H1 (cell line): ENCODE results near the gene FGF6. TPM values are rescaled to one million over a fixed set of nuclear protein-coding genes. Genes with fewer than 3 reads are reported as not detected.

Experiments
- BACH1 ChIP-seq: IDR thresholded peaks from 2 replicates; pipeline ENCODE4 v1.6.1; 2012; ENCODE audit warnings: low read length, improper control_type of control experiment
- CREB1 ChIP-seq: IDR thresholded peaks from 2 replicates; pipeline ENCODE4 v1.6.1; 2012; ENCODE audit warnings: inconsistent platforms
- GABPA ChIP-seq: IDR thresholded peaks from 2 replicates; pipeline ENCODE4 v1.6.1; 2011; ENCODE audit warnings: mild to moderate bottlenecking, low read length, moderate library complexity, borderline replicate concordance; ENCODE audit not compliant: insufficient read depth
- MAFK ChIP-seq: IDR thresholded peaks from 2 replicates; pipeline ENCODE4 v1.6.1; 2012; ENCODE audit warnings: low read depth, mild to moderate bottlenecking, improper control_type of control experiment, low read length
- POLR2A ChIP-seq, 2 experiments: IDR thresholded peaks; 1 replicate in 1 of 2; 2 replicates in 1 of 2; pipeline ENCODE4 v1.6.1; 2011; ENCODE audit warnings: low read depth in 2 of 2, low read length in 2 of 2, mild to moderate bottlenecking in 2 of 2; ENCODE audit errors: control extremely low read depth in 1 of 2
- RFX5 ChIP-seq: IDR thresholded peaks from 2 replicates; pipeline ENCODE4 v1.6.1; 2011; ENCODE audit warnings: low read depth, low read length, improper control_type of control experiment, borderline replicate concordance
- RNF2 ChIP-seq: fragments of 200-900, 300-1000 bp; sonication (generic); IDR thresholded peaks from 2 replicates; pipeline ENCODE4 v1.7.1; 2016; ENCODE audit warnings: borderline replicate concordance, low read depth, mild to moderate bottlenecking, antibody characterized with exemption, low read length; ENCODE audit not compliant: poor library complexity, severe bottlenecking; ENCODE audit errors: missing control alignments
- SIX5 ChIP-seq: IDR thresholded peaks from 2 replicates; pipeline ENCODE4 v1.6.1; 2011; ENCODE audit warnings: mild to moderate bottlenecking, low read depth, low read length
- YY1 ChIP-seq: IDR thresholded peaks from 2 replicates; pipeline ENCODE4 v1.6.1; 2011; ENCODE audit warnings: low read depth, mild to moderate bottlenecking, low read length
- polyA plus RNA-seq, 7 experiments: library from polyadenylated mRNA; depleted of rRNA in 3 of 7; stranded (reverse) in 5 of 7; unstranded in 2 of 7; fragments of >200 nt in 5 of 7; fragments of 200-250 nt in 2 of 7; gene quantifications; 1 replicate in 5 of 7; 2 replicates in 1 of 7; 4 replicates in 1 of 7; pipeline versions ENCODE4 v1.2.1 to v1.2.3, GENCODE V29; 2011 to 2013; ENCODE audit warnings: missing spikeins in 2 of 7, mixed read lengths in 2 of 7
- total RNA-seq: library from RNA; stranded (reverse); fragmentation: NEBNext Ultra II Directional; extraction: Animal tissue kit (Norgen Biotek cat#: 25700); gene quantifications from 2 replicates; pipeline ENCODE4 v1.2.1, GENCODE V29; 2021
- TF ChIP-seq, protein P1 (sequence below): IDR thresholded peaks from 2 replicates; pipeline ENCODE4 v1.6.1; 2011; ENCODE audit warnings: low read depth, mild to moderate bottlenecking, low read length; ENCODE audit not compliant: insufficient read depth

The FGF6 gene
- total and polyA plus RNA-seq, 2 of the 8 experiments (the other 6 are each of a cell fraction or from before 2014, with no cell fraction given) = not detected

GRCh38 chr12:4417455-4417854, 28.2 kb downstream of the FGF6 start (continued):
- TF ChIP-seq SIX5 (no peak), BACH1 (no peak), YY1 (no peak), POLR2A (IDR thresholded peaks at IDR 0.05; ENCODE audit: control extremely low read depth in 1 of 2, low read depth in 2 of 2, low read length in 2 of 2) (no peak), MAFK (no peak), RNF2 (no peak), GABPA (no peak), RFX5 (no peak), CREB1 (no peak)
- TF ChIP-seq, protein P1, sequence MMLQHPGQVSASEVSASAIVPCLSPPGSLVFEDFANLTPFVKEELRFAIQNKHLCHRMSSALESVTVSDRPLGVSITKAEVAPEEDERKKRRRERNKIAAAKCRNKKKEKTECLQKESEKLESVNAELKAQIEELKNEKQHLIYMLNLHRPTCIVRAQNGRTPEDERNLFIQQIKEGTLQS = no peak
